ENCODE results near the gene REPS1. TPM values are rescaled to one million over a fixed set of nuclear protein-coding genes. Genes with fewer than 3 reads are reported as not detected.

REPS1 gene
- total RNA-seq, 4 donors from 2014 or later = 33.5 to 74.4 (median 48.6) TPM

DNA sequence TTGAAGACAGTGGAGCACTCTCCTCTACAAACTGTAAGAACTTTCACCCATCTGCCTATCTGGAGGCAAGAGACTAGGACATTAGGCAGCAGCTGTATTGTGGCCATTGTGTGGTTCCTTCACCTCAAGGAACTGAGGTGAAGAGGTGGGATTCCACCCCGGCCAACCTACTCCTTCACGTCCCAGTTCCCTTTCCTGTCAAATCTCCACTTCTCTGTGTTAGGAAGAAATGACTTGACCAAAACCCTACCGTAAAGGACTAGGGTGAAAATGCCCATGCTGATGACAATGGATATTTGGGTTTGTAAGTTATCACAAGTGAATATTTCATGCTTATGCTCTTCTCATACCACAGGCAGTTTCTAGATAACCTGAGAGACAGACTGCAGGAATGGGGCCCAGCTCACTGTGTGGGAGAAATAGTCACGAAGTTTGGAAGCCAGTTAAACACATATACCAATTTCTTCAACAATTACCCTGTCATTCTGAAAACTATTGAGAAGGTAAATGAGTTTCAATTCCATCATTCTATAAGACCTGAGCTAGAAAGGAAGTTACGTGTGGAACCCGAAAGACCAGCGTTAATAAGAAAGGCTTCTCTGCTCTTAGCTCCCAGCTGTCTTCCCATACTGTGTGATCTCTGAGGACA, 105.6 kb downstream of the REPS1 start:
- no peaks in the 10 kb centered on the region for H3K27me3 ChIP-seq
- WGBS, 2 donors (ENCODE audit: low coverage in 1 of 2) = 83 to 84% methylated on average over 6 to 7 of the region's 7 CpGs
- no peak overlapping the region for H3K27ac ChIP-seq
- H3K9me3 ChIP-seq = no peaks in the 10 kb centered on the region
- TF ChIP-seq, protein P1, sequence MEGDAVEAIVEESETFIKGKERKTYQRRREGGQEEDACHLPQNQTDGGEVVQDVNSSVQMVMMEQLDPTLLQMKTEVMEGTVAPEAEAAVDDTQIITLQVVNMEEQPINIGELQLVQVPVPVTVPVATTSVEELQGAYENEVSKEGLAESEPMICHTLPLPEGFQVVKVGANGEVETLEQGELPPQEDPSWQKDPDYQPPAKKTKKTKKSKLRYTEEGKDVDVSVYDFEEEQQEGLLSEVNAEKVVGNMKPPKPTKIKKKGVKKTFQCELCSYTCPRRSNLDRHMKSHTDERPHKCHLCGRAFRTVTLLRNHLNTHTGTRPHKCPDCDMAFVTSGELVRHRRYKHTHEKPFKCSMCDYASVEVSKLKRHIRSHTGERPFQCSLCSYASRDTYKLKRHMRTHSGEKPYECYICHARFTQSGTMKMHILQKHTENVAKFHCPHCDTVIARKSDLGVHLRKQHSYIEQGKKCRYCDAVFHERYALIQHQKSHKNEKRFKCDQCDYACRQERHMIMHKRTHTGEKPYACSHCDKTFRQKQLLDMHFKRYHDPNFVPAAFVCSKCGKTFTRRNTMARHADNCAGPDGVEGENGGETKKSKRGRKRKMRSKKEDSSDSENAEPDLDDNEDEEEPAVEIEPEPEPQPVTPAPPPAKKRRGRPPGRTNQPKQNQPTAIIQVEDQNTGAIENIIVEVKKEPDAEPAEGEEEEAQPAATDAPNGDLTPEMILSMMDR (IDR thresholded peaks at IDR 0.05) = no peak
- TF ChIP-seq POLR2AphosphoS5 (IDR thresholded peaks at IDR 0.05) (no peak), EP300 (IDR thresholded peaks at IDR 0.05; ENCODE audit: low read depth) (no peak), POLR2A (IDR thresholded peaks at IDR 0.05) (no peak)
- no peak overlapping the region for H3K4me3 ChIP-seq
- in situ Hi-C loops (cut with MboI; ENCODE audit: low pct_ligation_motif_present in 1 of 4, low pct_unique_long_range_greater_than_20kb in 1 of 4, low sequenced_read_pairs in 3 of 4) = no loop called here
- no peaks in the 10 kb centered on the region for H3K4me1 ChIP-seq
- no peak for DNase-seq
- intact Hi-C loops (cut with DNase I; ENCODE audit: low total_unique reads) = no loop called here
- H3K36me3 ChIP-seq = no peaks in the 10 kb centered on the region

DNA sequence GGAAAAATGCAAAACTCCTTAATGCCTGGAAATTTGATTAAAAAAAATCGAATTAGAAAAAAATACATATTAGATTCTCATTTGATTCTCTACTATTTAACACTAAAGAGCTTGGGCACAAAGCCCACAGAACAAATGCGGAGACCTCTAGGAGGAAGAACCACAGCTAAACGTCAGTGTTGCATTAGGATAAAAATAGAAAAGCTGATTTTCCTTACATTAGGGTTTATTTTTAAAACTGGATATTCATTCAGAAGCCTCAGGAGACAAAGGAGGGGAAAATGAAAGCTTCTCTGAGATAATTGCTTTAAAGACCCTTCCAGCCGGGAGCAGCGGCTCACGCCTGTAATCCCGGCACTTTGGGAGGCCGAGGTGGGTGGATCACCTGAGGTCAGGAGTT, 114.9 kb downstream of the REPS1 start:
- TF ChIP-seq EP300 (IDR thresholded peaks at IDR 0.05; ENCODE audit: low read depth) (no peak), POLR2AphosphoS5 (IDR thresholded peaks at IDR 0.05) (no peak), POLR2A (IDR thresholded peaks at IDR 0.05) (no peak)
- TF ChIP-seq, protein P1 (IDR thresholded peaks at IDR 0.05) = no peak
- no peak overlapping the region for H3K4me3 ChIP-seq
- DNase-seq = no peak
- H3K36me3 ChIP-seq = no peaks in the 10 kb centered on the region
- H3K27me3 ChIP-seq = no peaks in the 10 kb centered on the region
- WGBS, 2 donors (ENCODE audit: low coverage in 1 of 2) = 61 to 85% methylated on average over 3 to 8 of the region's 8 CpGs
- H3K4me1 ChIP-seq = peaks cover 0 to 5% (median 2%) of the 10 kb centered on the region in 4 donors
- intact Hi-C loops (cut with DNase I; ENCODE audit: low total_unique reads) = no loop called here
- in situ Hi-C loops (cut with MboI; ENCODE audit: low pct_ligation_motif_present in 1 of 4, low pct_unique_long_range_greater_than_20kb in 1 of 4, low sequenced_read_pairs in 3 of 4) = no loop called here
- no peak overlapping the region for H3K27ac ChIP-seq
- H3K9me3 ChIP-seq = no peaks in the 10 kb centered on the region

DNA sequence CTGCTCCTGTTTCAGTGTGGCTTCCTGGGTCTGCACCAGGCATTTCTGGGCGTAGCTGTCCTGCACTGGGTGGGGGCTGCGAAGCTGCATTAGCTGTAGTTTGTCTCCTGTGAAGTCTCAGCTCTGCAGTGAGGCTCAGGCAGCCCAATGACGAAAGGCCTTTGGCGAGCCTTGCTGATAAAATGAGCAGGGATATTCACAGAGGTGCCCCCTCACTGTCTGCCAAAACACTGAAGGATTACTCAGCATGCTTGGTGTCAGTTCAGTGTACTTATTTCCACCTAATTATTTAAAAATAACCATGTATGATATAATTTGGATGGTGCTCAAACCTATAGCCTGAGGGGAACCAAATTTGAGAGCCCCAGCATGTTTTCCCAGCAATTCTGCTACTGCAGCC, 118.7 kb downstream of the REPS1 start:
- Histone ChIP-seq H3K4me1 (peaks cover 0 to 5% (median 2%) of the 10 kb centered on the region in 4 donors), H3K4me3 (no peak overlapping the region), H3K27me3 (no peaks in the 10 kb centered on the region), H3K27ac (peak overlapping the region in 2 of 4 donors; percentile 50 to 61), H3K36me3 (no peaks in the 10 kb centered on the region), H3K9me3 (no peaks in the 10 kb centered on the region)
- no peak for DNase-seq
- TF ChIP-seq, protein P1 (IDR thresholded peaks at IDR 0.05) = no peak
- TF ChIP-seq POLR2AphosphoS5 (IDR thresholded peaks at IDR 0.05) (no peak), POLR2A (IDR thresholded peaks at IDR 0.05) (no peak), EP300 (IDR thresholded peaks at IDR 0.05; ENCODE audit: low read depth) (no peak)
- 64 to 88% methylated on average over 4 of the region's 4 CpGs for WGBS, 2 donors (ENCODE audit: low coverage in 1 of 2)
- in situ Hi-C loops (cut with MboI; ENCODE audit: low pct_ligation_motif_present in 1 of 4, low pct_unique_long_range_greater_than_20kb in 1 of 4, low sequenced_read_pairs in 3 of 4) = no loop called here
- intact Hi-C loops (cut with DNase I; ENCODE audit: low total_unique reads) = no loop called here

DNA sequence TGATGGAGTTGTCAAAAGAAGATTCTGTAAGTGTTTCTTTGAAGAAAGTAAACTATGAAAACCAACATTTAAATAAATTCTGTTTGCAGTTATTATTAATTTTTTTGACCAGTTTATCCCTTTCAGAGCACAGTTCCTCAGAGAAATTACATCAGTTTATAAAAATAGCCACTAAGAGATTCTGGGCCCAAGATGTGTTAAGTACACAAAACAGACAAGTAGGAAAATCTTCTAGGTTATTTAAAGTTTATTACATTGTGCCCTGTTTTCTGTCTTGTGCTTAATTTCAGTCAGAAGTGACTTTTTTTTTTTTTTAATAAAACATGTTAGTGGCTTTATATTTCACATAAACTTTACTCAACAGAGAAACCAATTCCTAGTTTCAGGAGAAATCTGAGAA, 119.9 kb downstream of the REPS1 start:
- H3K4me1 ChIP-seq = peaks cover 0 to 5% (median under 1%) of the 10 kb centered on the region in 4 donors
- no peaks in the 10 kb centered on the region for H3K36me3 ChIP-seq
- DNase-seq = no peak
- no peak overlapping the region for H3K4me3 ChIP-seq
- intact Hi-C loops (cut with DNase I; ENCODE audit: low total_unique reads) = no loop called here
- H3K27me3 ChIP-seq = no peaks in the 10 kb centered on the region
- no peak for TF ChIP-seq EP300 (IDR thresholded peaks at IDR 0.05; ENCODE audit: low read depth)
- no peak for TF ChIP-seq POLR2AphosphoS5 (IDR thresholded peaks at IDR 0.05)
- TF ChIP-seq, protein P1 (IDR thresholded peaks at IDR 0.05) = no peak
- TF ChIP-seq POLR2A (IDR thresholded peaks at IDR 0.05) = no peak
- peak overlapping the region; percentile 21 to 61 (median 38) for H3K27ac ChIP-seq
- in situ Hi-C loops (cut with MboI; ENCODE audit: low pct_ligation_motif_present in 1 of 4, low pct_unique_long_range_greater_than_20kb in 1 of 4, low sequenced_read_pairs in 3 of 4) = no loop called here
- H3K9me3 ChIP-seq = no peaks in the 10 kb centered on the region

All from transverse colon (tissue), 4 donors.